KBM-7 (cell line): Measurements from ENCODE around the gene DLG1.

Source experiments
- DNase-seq: peaks from one replicate; pipeline ENCODE4 v3.0.0-alpha.2; 2015
- in situ Hi-C: fragments of 300-500 bp; cut with MboI; formaldehyde crosslinking; loops from 2 replicates; pipeline ENCODE4 v1.14.3; 2020; ENCODE audit warnings: low sequenced_read_pairs, low pct_unique_long_range_greater_than_20kb, mixed read lengths

DLG1 gene

DNA sequence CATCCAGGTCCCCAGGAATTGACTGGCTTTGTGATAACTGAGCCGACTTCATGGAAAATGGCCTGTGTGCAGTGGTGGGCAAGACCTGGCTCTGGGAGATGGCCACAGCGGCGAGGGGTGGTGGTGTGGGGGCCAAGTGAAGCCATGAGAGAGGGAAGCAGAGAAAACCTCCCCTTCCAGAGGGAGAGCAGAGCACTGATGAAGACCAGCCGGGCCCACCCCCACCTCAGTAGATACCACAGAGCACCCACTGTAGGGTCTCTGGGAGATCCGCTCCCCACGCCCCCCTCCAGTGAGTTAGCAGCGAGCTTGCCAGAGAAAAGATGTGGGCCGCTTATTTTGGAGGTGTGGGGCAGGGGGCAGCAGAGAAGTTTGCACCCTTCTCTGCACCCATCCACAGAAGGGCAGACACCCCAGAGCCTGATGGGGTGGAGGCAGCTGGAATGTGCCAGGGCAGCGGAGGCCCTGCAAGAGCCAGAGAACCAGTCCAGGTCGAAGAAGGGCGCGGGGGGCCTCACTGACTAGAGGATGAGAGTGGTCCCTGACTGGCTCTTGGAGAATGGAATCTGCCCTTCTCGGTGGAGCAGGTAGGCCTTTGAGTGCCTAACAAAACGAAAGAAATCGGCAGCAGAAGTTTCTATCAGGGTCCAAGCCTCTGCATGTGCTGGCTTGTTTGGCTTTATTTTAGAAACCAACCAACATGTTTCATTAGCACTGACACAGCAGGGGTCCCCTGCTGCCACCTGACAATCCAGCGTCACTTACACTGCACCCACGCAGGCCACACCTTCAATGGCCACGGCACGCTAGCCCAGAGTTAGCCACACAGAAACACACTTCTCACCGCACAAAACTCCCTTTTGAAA lies 297.1 kb downstream of the DLG1 start:
- in situ Hi-C loops: no loop called here
- DNase-seq: no peak

DNA sequence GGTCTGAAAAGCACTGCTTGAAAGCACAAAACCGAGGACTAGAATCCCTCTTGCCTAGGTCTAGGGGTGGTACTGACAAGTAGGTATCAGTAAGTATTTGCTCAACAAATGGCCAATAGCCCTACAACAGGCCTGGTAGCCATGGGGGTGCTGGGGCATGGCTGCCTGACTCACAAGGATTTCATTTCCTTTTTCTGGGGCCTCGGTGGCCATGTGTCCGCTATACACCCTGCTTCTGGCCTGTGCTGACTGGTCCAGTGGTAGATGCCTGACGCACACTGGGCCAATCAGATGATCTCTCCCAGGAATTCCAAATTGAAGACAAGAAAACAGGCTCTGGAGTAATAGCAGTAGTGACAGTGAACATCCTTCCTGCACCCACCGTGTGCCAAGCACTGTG lies 298.2 kb downstream of the DLG1 start:
- in situ Hi-C loops: no loop called here
- DNase-seq: no peak

DNA sequence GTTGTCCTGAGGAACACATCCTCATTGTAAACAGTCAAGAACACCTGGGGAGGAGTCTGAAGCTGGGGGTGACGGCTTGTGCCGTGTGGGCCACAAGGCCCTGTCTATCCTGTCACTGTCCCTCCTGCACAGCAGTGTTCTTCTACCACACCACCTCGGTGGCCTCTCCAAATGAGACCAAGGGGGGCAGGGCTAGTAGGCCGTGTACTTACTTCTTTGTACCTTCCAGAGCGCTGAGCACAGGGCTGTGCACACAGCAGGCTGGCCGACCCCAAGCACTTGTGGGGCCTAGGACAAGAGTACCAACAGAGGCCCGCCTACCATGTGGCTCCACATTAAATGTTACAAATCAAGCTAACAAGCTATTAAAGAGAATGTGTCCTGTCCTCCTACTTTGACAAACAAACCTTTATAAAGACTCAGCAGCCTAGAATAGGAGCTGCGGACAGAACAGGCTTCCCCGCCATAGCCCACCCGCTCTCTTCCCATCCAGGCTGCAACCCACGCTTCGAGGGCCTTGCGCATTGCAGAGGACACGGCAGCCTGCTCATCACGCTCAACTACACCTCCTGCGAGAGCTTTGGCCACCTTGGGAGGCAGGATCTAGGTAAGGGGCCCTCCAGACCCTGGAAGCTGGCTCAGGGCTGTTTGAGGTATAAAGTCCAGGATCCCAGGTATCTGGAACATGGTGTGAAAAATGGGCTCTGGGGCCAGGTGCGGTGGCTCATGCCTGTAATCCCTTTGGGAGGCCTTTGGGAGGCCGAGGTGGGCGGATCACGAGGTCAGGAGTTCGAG lies 299.2 kb downstream of the DLG1 start:
- in situ Hi-C loops: loop anchor here (25.0 kb wide), 2 partner anchors 188 to 513 kb away; no protein-coding TSS in a partner anchor
- no peak for DNase-seq

DNA sequence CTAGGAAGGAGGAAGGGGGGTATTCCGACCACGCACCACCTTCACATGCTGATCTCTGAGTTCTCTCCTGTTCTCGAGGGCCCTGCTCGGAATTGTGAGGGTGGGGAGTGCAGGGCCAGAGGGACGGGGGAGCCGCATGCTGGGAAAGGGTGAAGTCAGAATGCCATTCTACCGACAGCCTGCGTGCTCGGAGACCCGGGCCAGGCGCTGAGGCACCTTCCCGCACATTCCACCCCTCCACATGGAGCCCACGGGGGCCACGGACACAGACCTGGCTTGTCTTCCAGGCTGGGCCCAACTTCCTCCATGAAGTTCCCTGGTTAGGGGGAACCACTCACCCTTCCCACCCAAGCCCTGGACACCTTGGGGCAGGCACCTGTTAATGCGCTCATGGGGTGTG lies 301.1 kb downstream of the DLG1 start:
- no peak for DNase-seq
- in situ Hi-C loops: loop anchor here (25.0 kb wide), 2 partner anchors 190 to 515 kb away; no protein-coding TSS in a partner anchor

DNA sequence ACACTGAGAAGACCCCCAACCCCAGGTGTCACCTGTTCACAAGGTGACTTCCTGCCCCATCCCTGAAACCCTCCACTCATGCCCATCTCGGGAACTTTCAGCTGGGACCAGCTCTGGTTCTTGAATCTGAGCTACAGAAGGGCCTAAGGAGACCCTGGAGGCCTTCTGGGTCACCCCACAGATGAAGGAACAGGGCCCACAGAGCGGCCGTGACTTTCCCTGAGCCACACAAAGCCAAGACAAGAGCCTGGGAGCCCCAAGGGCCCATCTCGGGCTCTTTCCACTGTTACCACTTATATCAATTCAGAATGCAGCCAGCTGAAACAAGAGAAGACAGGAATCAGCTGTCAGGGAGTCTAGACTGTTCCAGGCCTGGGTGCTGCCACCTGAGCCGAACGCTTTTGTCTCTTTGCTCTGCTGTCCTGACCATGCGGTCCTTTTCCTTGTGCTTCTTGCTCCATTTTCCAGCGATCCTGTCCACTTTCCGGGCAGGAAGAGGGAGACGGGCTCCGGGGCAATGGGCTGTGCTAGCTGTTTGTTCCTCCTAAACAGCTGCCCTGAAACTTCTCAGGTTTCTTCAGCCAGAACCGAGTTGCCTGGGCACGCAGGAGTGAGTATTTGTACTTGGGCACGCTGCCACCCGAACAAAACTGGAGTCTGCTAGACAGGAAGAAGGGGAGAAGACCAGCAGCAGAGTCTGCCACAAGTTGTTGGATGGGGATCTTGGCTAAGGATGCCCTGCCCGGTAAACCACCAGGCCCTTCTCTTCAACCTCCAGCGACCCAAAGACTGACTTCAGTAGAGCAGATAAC lies 301.8 kb downstream of the DLG1 start:
- in situ Hi-C loops: loop anchor here (25.0 kb wide), 2 partner anchors 191 to 516 kb away; no protein-coding TSS in a partner anchor
- no peak for DNase-seq

DNA sequence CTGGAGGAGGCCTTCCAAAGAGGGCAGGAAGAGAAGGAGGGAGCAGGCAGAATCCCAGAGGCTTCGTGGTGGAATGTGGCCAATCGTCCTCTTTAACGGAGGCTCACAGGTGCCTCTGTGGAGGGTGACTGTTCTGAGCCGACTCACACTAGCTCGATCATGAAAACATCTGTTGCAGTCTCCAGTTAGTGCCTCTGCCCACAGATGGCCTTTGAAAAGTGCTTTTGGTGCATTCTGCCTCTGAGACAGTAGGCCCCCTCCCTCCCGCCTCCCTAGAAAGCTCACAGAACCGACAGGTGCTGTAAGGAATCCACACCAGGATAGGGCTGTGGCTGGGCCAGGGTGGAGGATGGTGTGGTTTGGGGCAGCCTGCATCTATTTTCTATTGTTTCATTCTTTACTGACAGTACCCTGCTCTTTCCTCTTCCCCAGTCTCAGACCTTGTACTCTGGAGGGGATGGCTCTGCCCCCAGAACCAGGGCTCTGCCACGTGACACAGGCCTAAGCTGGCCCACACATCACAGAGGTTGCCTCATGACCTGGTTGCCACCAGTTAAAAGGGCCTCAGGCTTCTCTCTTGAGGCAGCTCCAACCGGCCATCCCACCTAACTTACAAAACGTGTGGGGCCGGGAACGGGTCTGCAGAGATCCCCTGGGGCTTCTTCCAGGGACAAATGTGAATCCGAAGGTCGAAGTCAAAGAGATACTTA lies 302.6 kb downstream of the DLG1 start:
- in situ Hi-C loops: loop anchor here (25.0 kb wide), 2 partner anchors 192 to 516 kb away; no protein-coding TSS in a partner anchor
- no peak for DNase-seq

DNA sequence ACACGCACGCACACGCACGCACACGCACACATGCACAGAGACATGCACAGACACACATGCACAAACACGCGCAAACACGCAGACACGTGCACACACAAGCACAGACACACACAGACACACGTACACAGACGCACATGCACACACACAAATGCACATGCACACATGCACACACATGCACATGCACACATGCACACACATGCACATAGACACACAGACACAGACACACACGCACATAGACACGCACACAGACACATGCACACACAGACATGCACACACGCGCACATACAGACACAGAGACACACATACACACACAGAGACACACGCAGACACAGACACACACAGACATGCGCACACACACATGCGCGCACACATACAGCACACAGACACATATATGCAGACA lies 303.4 kb downstream of the DLG1 start:
- in situ Hi-C loops: loop anchor here (25.0 kb wide), 2 partner anchors 192 to 517 kb away; no protein-coding TSS in a partner anchor
- no peak for DNase-seq

DNA sequence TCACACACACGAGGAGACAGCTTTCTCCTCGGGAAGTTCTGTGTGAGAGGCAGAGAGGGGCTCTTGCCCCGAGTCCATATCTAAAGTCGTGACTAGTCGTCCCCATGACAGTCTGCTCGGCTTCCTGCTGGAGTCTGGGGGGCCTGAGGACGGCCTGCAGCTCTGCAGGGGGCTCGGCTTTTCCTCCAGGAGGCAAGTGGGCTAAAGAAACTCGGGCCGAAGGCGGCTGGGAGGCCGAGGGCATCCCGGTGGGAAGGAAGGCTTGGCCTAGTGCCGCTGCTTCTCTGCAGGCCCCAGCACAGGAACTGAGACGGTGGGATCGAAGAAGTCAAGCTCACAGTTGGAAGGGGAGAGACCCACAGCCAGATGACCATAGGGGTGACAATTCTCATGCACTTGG lies 304.4 kb downstream of the DLG1 start:
- in situ Hi-C loops: loop anchor here (25.0 kb wide), 2 partner anchors 193 to 518 kb away; no protein-coding TSS in a partner anchor
- no peak for DNase-seq
